H1 (cell line): ENCODE measurements around the gene ODC1. TPM values are rescaled to one million over a fixed set of nuclear protein-coding genes. Genes with fewer than 3 reads are reported as not detected.

ENCODE experiments used
- CTCF ChIA-PET: fragments of 300-600 bp; sonication (Branson Sonifier 250); formaldehyde crosslinking; loops from one replicate; lab custom pipeline; 2021; ENCODE audit not compliant: partially characterized antibody; lab: Charles Lee
- POLR2A ChIA-PET: fragments of 300-600 bp; sonication (Branson Sonifier 250); formaldehyde crosslinking; loops from one replicate; lab custom pipeline; 2021; ENCODE audit warnings: inconsistent platforms; ENCODE audit not compliant: partially characterized antibody; lab: Charles Lee
- DNase-seq, 2 experiments: peaks; one replicate each; pipeline versions ENCODE4 v3.0.0 to v3.0.0-alpha.2; 2010 to 2022; ENCODE audit warnings: low spot score in 2 of 2, low read depth in 1 of 2, mixed read lengths in 1 of 2
- FAIRE-seq: peaks from 2 replicates; lab custom pipeline; 2011; peaks lifted over from hg19 to GRCh38; lab: Jason Lieb, UNC
- H2AFZ ChIP-seq: 2 replicates; pipeline ENCODE4 v1.8.1; 2012; ENCODE audit warnings: low read length, inconsistent platforms
- H2AK5ac ChIP-seq: 2 replicates; pipeline ENCODE4 v1.6.1; 2013; ENCODE audit warnings: low read depth, low read length
- H2BK120ac ChIP-seq: replicated peaks from 2 replicates; pipeline ENCODE3; 2013; ENCODE audit warnings: low read depth, low read length, inconsistent platforms
- H2BK12ac ChIP-seq: 2 replicates; pipeline ENCODE4 v1.6.1; 2013; ENCODE audit warnings: low read depth, low read length
- H2BK15ac ChIP-seq: 2 replicates; pipeline ENCODE4 v1.6.1; 2013; ENCODE audit warnings: low read length
- H2BK20ac ChIP-seq: 2 replicates; pipeline ENCODE4 v1.6.1; 2013; ENCODE audit warnings: low read length
- H2BK5ac ChIP-seq: 2 replicates; pipeline ENCODE4 v1.6.1; 2013; ENCODE audit warnings: low read depth, low read length
- H3K14ac ChIP-seq: 2 replicates; pipeline ENCODE4 v1.6.1; 2013; ENCODE audit warnings: inconsistent platforms; ENCODE audit not compliant: insufficient read length
- H3K18ac ChIP-seq: 2 replicates; pipeline ENCODE4 v1.6.1; 2013; ENCODE audit warnings: low read length; ENCODE audit errors: extremely low read depth
- H3K23ac ChIP-seq: 2 replicates; pipeline ENCODE4 v1.6.1; 2013; ENCODE audit warnings: inconsistent platforms; ENCODE audit not compliant: insufficient read length
- H3K23me2 ChIP-seq: 2 replicates; pipeline ENCODE4 v1.6.1; 2013; ENCODE audit warnings: low read depth, low read length
- H3K27ac ChIP-seq: 2 replicates; pipeline ENCODE4 v1.6.1; 2011; ENCODE audit warnings: low read depth, low read length, inconsistent platforms
- H3K27me3 ChIP-seq, 4 experiments: replicated peaks in 1 of 4; 1 replicate in 1 of 4; 2 replicates in 3 of 4; pipeline versions ENCODE4 v1.6.1 to v1.8.1; 2011 to 2013; ENCODE audit warnings: low read length in 3 of 4, mild to moderate bottlenecking in 3 of 4, inconsistent platforms in 2 of 4, mixed read lengths in 2 of 4, moderate library complexity in 1 of 4; ENCODE audit not compliant: control insufficient read depth in 3 of 4, insufficient read depth in 3 of 4; ENCODE audit errors: extremely low read depth in 1 of 4
- H3K36me3 ChIP-seq, 4 experiments: 2 replicates each; pipeline versions ENCODE4 v1.6.1 to v1.8.1; 2011 to 2013; ENCODE audit warnings: mild to moderate bottlenecking in 4 of 4, low read length in 3 of 4, moderate library complexity in 2 of 4, control low read depth in 1 of 4, inconsistent platforms in 1 of 4; ENCODE audit not compliant: insufficient read depth in 4 of 4, control insufficient read depth in 2 of 4
- H3K4ac ChIP-seq: replicated peaks from 2 replicates; pipeline ENCODE3; 2013; ENCODE audit warnings: low read length, low read depth, mixed read lengths, inconsistent platforms; ENCODE audit not compliant: insufficient read length
- H3K4me1 ChIP-seq, 4 experiments: replicated peaks in 1 of 4; 1 replicate in 1 of 4; 2 replicates in 3 of 4; pipeline versions ENCODE4 v1.6.1 to v1.8.1; 2011 to 2013; ENCODE audit warnings: low read length in 3 of 4, inconsistent platforms in 2 of 4, mixed read lengths in 1 of 4; ENCODE audit not compliant: insufficient read depth in 4 of 4, control insufficient read depth in 3 of 4
- H3K4me2 ChIP-seq, 2 experiments: 2 replicates each; pipeline versions ENCODE4 v1.6.1 to v1.8.1; 2011 to 2013; ENCODE audit warnings: low read depth in 2 of 2, low read length in 2 of 2, control low read depth in 1 of 2, inconsistent platforms in 1 of 2, mild to moderate bottlenecking in 1 of 2; ENCODE audit not compliant: insufficient read depth in 1 of 2
- H3K4me3 ChIP-seq, 4 experiments: fragments of 200-600, 300-600 bp in 1 of 4; sonication (generic), shearing (Covaris generic), sonication (Bioruptor Twin) in 1 of 4; 2 replicates each; pipeline versions ENCODE4 v1.5.1 to v1.8.1; 2011 to 2016; ENCODE audit warnings: low read length in 4 of 4, low read depth in 3 of 4, control low read depth in 2 of 4, inconsistent platforms in 2 of 4, mild to moderate bottlenecking in 2 of 4, mixed read lengths in 1 of 4, moderate library complexity in 1 of 4; ENCODE audit not compliant: insufficient read depth in 2 of 4; ENCODE audit errors: extremely low read depth in 1 of 4
- H3K56ac ChIP-seq: replicated peaks from 2 replicates; pipeline ENCODE3; 2013; ENCODE audit warnings: low read depth, mild to moderate bottlenecking, mixed read lengths, low read length, inconsistent platforms; ENCODE audit not compliant: insufficient read length
- H3K79me1 ChIP-seq: 2 replicates; pipeline ENCODE4 v1.6.1; 2013; ENCODE audit warnings: low read depth, low read length, control low read depth
- H3K79me2 ChIP-seq, 2 experiments: 2 replicates each; pipeline versions ENCODE4 v1.6.1 to v1.8.1; 2012 to 2013; ENCODE audit warnings: low read length in 2 of 2, mild to moderate bottlenecking in 2 of 2, inconsistent platforms in 1 of 2; ENCODE audit not compliant: insufficient read depth in 2 of 2, control insufficient read depth in 1 of 2
- H3K9ac ChIP-seq, 4 experiments: replicated peaks in 1 of 4; 1 replicate in 1 of 4; 2 replicates in 3 of 4; pipeline versions ENCODE4 v1.6.1 to v1.8.1; 2011 to 2013; ENCODE audit warnings: low read depth in 3 of 4, low read length in 3 of 4, control low read depth in 2 of 4, mild to moderate bottlenecking in 2 of 4, moderate library complexity in 2 of 4, inconsistent platforms in 1 of 4; ENCODE audit errors: extremely low read depth in 1 of 4
- H3K9me3 ChIP-seq, 2 experiments: 2 replicates each; pipeline versions ENCODE4 v1.6.1 to v1.8.1; 2012 to 2013; ENCODE audit warnings: mild to moderate bottlenecking in 2 of 2, moderate library complexity in 2 of 2, control low read depth in 1 of 2, inconsistent platforms in 1 of 2, low read depth in 1 of 2, low read length in 1 of 2, mixed read lengths in 1 of 2; ENCODE audit not compliant: insufficient read depth in 2 of 2
- H4K20me1 ChIP-seq, 2 experiments: replicated peaks in 1 of 2; 2 replicates each; pipeline versions ENCODE3 to v1.8.1; 2011 to 2013; ENCODE audit warnings: inconsistent platforms in 2 of 2, low read length in 2 of 2, mild to moderate bottlenecking in 1 of 2; ENCODE audit not compliant: insufficient read depth in 2 of 2, control insufficient read depth in 1 of 2
- H4K5ac ChIP-seq: 2 replicates; pipeline ENCODE4 v1.6.1; 2013; ENCODE audit warnings: low read length, low read depth, mixed read lengths, inconsistent platforms; ENCODE audit not compliant: insufficient read length
- H4K8ac ChIP-seq: 2 replicates; pipeline ENCODE4 v1.8.0; 2013; ENCODE audit warnings: mild to moderate bottlenecking, moderate library complexity, low read length, inconsistent platforms; ENCODE audit not compliant: insufficient read depth; ENCODE audit errors: extremely low read depth
- H4K91ac ChIP-seq: replicated peaks from 2 replicates; pipeline ENCODE3; 2013; ENCODE audit warnings: low read length, mixed read lengths, inconsistent platforms; ENCODE audit not compliant: insufficient read length
- JUN ChIP-seq: IDR thresholded peaks from 2 replicates; pipeline ENCODE4 v1.6.1; 2011; ENCODE audit warnings: low read depth, mild to moderate bottlenecking, improper control_type of control experiment, low read length
- KDM4A ChIP-seq: IDR thresholded peaks from one replicate; pipeline ENCODE4 v1.7.1; 2012; ENCODE audit warnings: low read depth, mild to moderate bottlenecking, moderate library complexity, low read length, inconsistent platforms; ENCODE audit not compliant: severe bottlenecking
- WGBS, 2 experiments: shearing (Covaris generic) in 1 of 2; methylation state at CpG; one replicate each; pipeline versions ENCODE4 v1.1.6 to v1.1.7; 2013 to 2015; ENCODE audit warnings: low lambda C conversion rate in 2 of 2, mixed read lengths in 2 of 2, inconsistent platforms in 1 of 2, low coverage in 1 of 2, missing lambda C conversion rate in 1 of 2; ENCODE audit not compliant: insufficient replicate concordance in 2 of 2, insufficient coverage in 1 of 2, insufficient read length in 1 of 2; ENCODE audit errors: extremely low coverage in 1 of 2, missing lambda C conversion rate in 1 of 2; 5-methylcytosine and 5-hydroxymethylcytosine counted together
- polyA plus RNA-seq, 7 experiments: library from polyadenylated mRNA; depleted of rRNA in 3 of 7; stranded (reverse) in 5 of 7; unstranded in 2 of 7; fragments of >200 nt in 5 of 7; fragments of 200-250 nt in 2 of 7; gene quantifications; 1 replicate in 5 of 7; 2 replicates in 1 of 7; 4 replicates in 1 of 7; pipeline versions ENCODE4 v1.2.1 to v1.2.3, GENCODE V29; 2011 to 2013; ENCODE audit warnings: missing spikeins in 2 of 7, mixed read lengths in 2 of 7
- total RNA-seq: library from RNA; stranded (reverse); fragmentation: NEBNext Ultra II Directional; extraction: Animal tissue kit (Norgen Biotek cat#: 25700); gene quantifications from 2 replicates; pipeline ENCODE4 v1.2.1, GENCODE V29; 2021

The ODC1 gene
- total and polyA plus RNA-seq, 2 of the 8 experiments (the other 6 are each of a cell fraction or from before 2014, with no cell fraction given), result 57.2 to 76.7 TPM

- Histone ChIP-seq H3K23ac (no peak overlapping the region), H2BK20ac (0 out of 2 replicates have a peak overlapping the region, but pooled peaks have one; percentile 24), H4K91ac (peak overlapping the region; percentile 73), H4K5ac (no peak overlapping the region), H4K8ac (no peak overlapping the region; the same call in 1 of the 2 replicates), H3K18ac (no peak overlapping the region), H3K79me2 (no peaks in the 10 kb centered on the region), H3K27me3 (peaks cover 0 to 8% (median 3%) of the 10 kb centered on the region in 4 experiments; a peak in 3 of 7 replicates), H2AK5ac (no peak overlapping the region), H3K9me3 (no peaks in the 10 kb centered on the region), H3K4ac (no peak overlapping the region), H3K4me3 (peak overlapping the region; percentile 32 to 65 (median 41)), H3K14ac (no peak overlapping the region), H3K4me2 (peak overlapping the region; percentile 38 to 76), H3K27ac (no peak overlapping the region), H2BK12ac (peak overlapping the region; percentile 95; the same call in 1 of the 2 replicates), H2AFZ (no peak overlapping the region; the same call in 1 of the 2 replicates), H3K79me1 (no peaks in the 10 kb centered on the region), H3K36me3 (no peaks in the 10 kb centered on the region), H3K23me2 (peaks cover 10% of the 10 kb centered on the region), H4K20me1 (peaks cover 0 to 8% of the 10 kb centered on the region in 2 experiments), H2BK120ac (no peak overlapping the region), H3K56ac (no peak overlapping the region), H3K9ac (no peak overlapping the region), H3K4me1 (peaks cover 0 to 3% (median 1%) of the 10 kb centered on the region in 4 experiments; a peak in 3 of 7 replicates), H2BK5ac (0 out of 2 replicates have a peak overlapping the region, but pooled peaks have one; percentile 18), H2BK15ac (peak overlapping the region; percentile 100; the same call in 1 of the 2 replicates)
- ChIA-PET POLR2A (interaction anchor here (0.7 to 1.2 kb wide), 3 partner anchors 12 to 308 kb away, joined by 3 to 4 read pairs (median 3); no protein-coding TSS in a partner anchor), CTCF (interaction anchor here (0.5 to 4.6 kb wide), 20 partner anchors 9 to 387 kb away, joined by 3 to 31 read pairs (median 4); partner anchors contain the start of gene ODC1)
- WGBS, 2 experiments, result 27% methylated on average over 33 of the region's 49 CpGs; no CpG with 5 or more reads in 1 of the 2 experiments
- DNase-seq (peak in 1 of 2 experiments; percentile 77), FAIRE-seq (no peak)
- TF ChIP-seq KDM4A (peak; percentile 75), JUN (no peak)
These were observed 15.6 kb downstream of the ODC1 start for GRCh38 chr2:10432311-10433181.
